Vagina (tissue), 2 donors: Measurements from ENCODE around the gene PPP3CA.

Source experiments
- POLR2A ChIP-seq, 2 donors: fragments of 450-650 bp; IDR thresholded peaks; one replicate each; pipeline ENCODE4 v1.6.1; 2017; ENCODE audit warnings: antibody characterized with exemption in 2 of 2, mild to moderate bottlenecking in 2 of 2, moderate library complexity in 2 of 2
- TF ChIP-seq, protein P1 (sequence below), 3 experiments: fragments of 450-650 bp in 2 of 3; fragments of 200-600 bp in 1 of 3; sonication (generic) in 1 of 3; IDR thresholded peaks; one replicate each; pipeline ENCODE4 v1.5.1; 2017 to 2019; ENCODE audit warnings: antibody characterized with exemption in 3 of 3, mild to moderate bottlenecking in 2 of 3, moderate library complexity in 2 of 3

DNA sequence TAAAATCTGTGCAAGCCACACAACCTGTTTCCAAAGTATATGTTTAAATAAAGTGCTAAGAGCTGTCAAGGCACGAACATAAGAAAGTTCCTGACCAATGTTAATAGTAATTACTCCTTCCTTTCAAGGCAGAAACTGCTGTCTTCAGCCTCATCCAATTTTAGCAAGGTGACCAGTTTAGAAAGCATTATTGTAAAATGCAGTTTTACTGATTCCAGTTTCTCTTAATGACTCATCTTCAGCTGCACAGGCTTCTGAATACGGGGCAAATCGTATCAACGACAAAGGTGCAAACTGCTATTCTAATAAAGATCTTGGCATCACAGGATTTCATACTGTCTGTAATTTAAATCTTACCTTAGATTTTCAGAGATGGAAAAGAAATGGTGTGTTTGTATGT, 87.5 kb downstream of the PPP3CA start:
- TF ChIP-seq, protein P1, sequence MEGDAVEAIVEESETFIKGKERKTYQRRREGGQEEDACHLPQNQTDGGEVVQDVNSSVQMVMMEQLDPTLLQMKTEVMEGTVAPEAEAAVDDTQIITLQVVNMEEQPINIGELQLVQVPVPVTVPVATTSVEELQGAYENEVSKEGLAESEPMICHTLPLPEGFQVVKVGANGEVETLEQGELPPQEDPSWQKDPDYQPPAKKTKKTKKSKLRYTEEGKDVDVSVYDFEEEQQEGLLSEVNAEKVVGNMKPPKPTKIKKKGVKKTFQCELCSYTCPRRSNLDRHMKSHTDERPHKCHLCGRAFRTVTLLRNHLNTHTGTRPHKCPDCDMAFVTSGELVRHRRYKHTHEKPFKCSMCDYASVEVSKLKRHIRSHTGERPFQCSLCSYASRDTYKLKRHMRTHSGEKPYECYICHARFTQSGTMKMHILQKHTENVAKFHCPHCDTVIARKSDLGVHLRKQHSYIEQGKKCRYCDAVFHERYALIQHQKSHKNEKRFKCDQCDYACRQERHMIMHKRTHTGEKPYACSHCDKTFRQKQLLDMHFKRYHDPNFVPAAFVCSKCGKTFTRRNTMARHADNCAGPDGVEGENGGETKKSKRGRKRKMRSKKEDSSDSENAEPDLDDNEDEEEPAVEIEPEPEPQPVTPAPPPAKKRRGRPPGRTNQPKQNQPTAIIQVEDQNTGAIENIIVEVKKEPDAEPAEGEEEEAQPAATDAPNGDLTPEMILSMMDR (IDR thresholded peaks at IDR 0.05) = no peak
- TF ChIP-seq POLR2A (IDR thresholded peaks at IDR 0.05) = no peak
